ENCODE data around the gene CARMIL3. TPM values are rescaled to one million over a fixed set of nuclear protein-coding genes. Genes with fewer than 3 reads are reported as not detected.

Gene CARMIL3
- total RNA-seq, 1 donor from 2014 or later, result 0.77 TPM

DNA sequence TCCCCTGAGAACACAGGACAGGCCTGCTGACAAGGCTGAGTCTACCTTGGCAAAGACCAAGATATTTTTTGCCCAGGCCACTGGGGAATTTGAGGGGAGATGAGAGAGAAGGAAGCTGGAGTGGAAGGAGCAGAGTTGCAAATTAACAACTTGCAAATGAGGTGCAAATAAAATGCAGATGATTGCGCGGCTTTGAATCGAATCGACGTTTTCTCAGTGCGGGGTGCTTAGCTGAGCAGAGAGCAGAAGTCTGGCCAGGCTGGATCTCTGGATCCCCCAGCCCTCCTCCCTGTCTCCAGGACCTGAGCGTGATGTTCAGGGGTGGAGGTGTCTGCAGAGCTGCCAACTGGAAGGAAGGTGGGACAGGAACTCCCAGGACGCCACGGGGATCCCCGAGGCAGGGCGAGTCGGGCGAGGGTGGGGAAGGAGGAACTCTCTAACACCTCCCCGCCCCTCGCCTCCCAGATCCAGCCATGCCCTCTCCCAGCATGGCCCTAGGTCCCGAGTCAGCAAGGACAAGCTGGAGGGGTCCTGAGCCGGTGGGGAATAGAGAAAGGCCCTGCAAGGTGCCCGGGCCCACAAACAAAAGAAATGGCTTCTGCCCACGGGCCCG lies 527 bp upstream of the CARMIL3 start:
- Mint-ChIP-seq H3K9me3 (no peaks in the 10 kb centered on the region), H3K4me3 (peak overlapping the region; percentile 84), H3K27ac (peak overlapping the region; percentile 48), H3K27me3 (ENCODE audit: insufficient read depth, low read depth) (peaks cover 8% of the 10 kb centered on the region), H3K36me3 (no peaks in the 10 kb centered on the region), H3K4me1 (peaks cover 13% of the 10 kb centered on the region)
- Histone ChIP-seq H2AFZ (replicated peaks) (peak overlapping the region; percentile 99), H3K9me3 (ENCODE audit: low read depth) (no peaks in the 10 kb centered on the region), H4K20me1 (ENCODE audit: low read depth) (no peaks in the 10 kb centered on the region), H3K4me3 (peak overlapping the region; percentile 77), H3F3A (ENCODE audit: low read depth) (peaks cover 5% of the 10 kb centered on the region), H3K4me1 (peaks cover 6% of the 10 kb centered on the region), H3K4me2 (peak overlapping the region; percentile 99), H3K27me3 (peaks cover 3% of the 10 kb centered on the region), H3K27ac (no peak overlapping the region), H3K36me3 (no peaks in the 10 kb centered on the region), H3K9ac (no peak overlapping the region), H3K79me2 (ENCODE audit: low read depth) (no peaks in the 10 kb centered on the region)
- TF ChIP-seq, protein P1, sequence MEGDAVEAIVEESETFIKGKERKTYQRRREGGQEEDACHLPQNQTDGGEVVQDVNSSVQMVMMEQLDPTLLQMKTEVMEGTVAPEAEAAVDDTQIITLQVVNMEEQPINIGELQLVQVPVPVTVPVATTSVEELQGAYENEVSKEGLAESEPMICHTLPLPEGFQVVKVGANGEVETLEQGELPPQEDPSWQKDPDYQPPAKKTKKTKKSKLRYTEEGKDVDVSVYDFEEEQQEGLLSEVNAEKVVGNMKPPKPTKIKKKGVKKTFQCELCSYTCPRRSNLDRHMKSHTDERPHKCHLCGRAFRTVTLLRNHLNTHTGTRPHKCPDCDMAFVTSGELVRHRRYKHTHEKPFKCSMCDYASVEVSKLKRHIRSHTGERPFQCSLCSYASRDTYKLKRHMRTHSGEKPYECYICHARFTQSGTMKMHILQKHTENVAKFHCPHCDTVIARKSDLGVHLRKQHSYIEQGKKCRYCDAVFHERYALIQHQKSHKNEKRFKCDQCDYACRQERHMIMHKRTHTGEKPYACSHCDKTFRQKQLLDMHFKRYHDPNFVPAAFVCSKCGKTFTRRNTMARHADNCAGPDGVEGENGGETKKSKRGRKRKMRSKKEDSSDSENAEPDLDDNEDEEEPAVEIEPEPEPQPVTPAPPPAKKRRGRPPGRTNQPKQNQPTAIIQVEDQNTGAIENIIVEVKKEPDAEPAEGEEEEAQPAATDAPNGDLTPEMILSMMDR (IDR thresholded peaks at IDR 0.05), result no peak
- TF ChIP-seq EZH2 (IDR thresholded peaks at IDR 0.05), result no peak
- no peak for TF ChIP-seq EZH2phosphoT487 (IDR thresholded peaks at IDR 0.05)
- no peak for DNase-seq (ENCODE audit: low spot score)

- TF ChIP-seq EZH2phosphoT487 (IDR thresholded peaks at IDR 0.05) (no peak), EZH2 (IDR thresholded peaks at IDR 0.05) (no peak)
- TF ChIP-seq, protein P1 (IDR thresholded peaks at IDR 0.05), result no peak
- H3K9me3 ChIP-seq (ENCODE audit: low read depth), result no peaks in the 10 kb centered on the region
- DNase-seq (ENCODE audit: low spot score), result no peak
- peaks cover 3% of the 10 kb centered on the region for H3K27me3 ChIP-seq
- peak overlapping the region; percentile 99 for H2AFZ ChIP-seq (replicated peaks)
- no peaks in the 10 kb centered on the region for H3K79me2 ChIP-seq (ENCODE audit: low read depth)
- H3K4me1 ChIP-seq, result peaks cover 6% of the 10 kb centered on the region
- H3K27ac Mint-ChIP-seq, result no peak overlapping the region
- H3K4me1 Mint-ChIP-seq, result peaks cover 13% of the 10 kb centered on the region
- H3K9ac ChIP-seq, result no peak overlapping the region
- H3K4me3 ChIP-seq, result peak overlapping the region; percentile 77
- peak overlapping the region; percentile 99 for H3K4me2 ChIP-seq
- H3K27me3 Mint-ChIP-seq (ENCODE audit: insufficient read depth, low read depth), result peaks cover 7% of the 10 kb centered on the region
- no peaks in the 10 kb centered on the region for H3K36me3 ChIP-seq
- no peak overlapping the region for H3K27ac ChIP-seq
- no peaks in the 10 kb centered on the region for H3K9me3 Mint-ChIP-seq
- H3K36me3 Mint-ChIP-seq, result no peaks in the 10 kb centered on the region
- peak overlapping the region; percentile 81 for H3K4me3 Mint-ChIP-seq
- no peaks in the 10 kb centered on the region for H4K20me1 ChIP-seq (ENCODE audit: low read depth)
- peaks cover 5% of the 10 kb centered on the region for H3F3A ChIP-seq (ENCODE audit: low read depth)
These were observed 1.1 kb downstream of the CARMIL3 start for GRCh38 chr14:24052656-24053547.

DNA sequence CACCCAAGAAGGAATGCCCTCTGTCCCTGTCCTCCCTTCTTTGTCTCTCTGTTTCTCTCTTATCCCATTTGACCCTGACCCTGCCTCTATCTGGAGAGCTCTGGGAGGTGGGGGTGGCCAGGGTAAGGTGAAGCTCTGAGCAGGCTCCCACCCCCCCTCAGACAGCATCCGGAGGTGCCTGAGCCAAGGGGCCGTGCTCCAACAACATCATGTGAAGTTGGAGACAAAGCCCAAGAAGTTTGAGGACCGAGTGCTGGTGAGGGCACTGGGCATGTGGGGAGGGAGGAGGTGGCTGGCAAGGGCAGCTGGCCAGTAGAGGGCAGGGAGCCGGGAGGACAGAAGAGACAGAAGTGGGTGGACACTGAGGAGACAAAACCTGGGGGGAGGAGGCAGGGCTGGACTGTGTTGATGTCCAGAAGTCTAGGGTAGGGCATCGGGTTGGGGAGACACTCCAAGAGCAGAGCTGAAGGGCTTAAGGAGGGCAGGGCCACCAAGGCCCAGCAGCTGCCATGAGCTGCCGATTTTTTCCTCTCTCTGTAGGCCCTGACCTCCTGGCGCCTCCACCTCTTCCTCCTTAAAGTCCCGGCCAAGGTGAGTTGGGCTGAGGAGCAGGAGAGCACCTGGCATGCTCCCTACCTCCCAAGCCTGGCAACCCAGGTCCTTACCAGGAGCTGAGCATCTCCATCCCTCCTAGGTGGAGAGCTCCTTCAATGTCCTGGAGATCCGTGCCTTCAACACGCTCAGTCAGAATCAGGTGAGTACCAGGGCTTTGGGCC lies 1.9 kb downstream of the CARMIL3 start:
- peaks cover 7% of the 10 kb centered on the region for H3K27me3 Mint-ChIP-seq (ENCODE audit: insufficient read depth, low read depth)
- H4K20me1 ChIP-seq (ENCODE audit: low read depth), result no peaks in the 10 kb centered on the region
- no peak overlapping the region for H3K4me2 ChIP-seq
- H3F3A ChIP-seq (ENCODE audit: low read depth), result peaks cover 5% of the 10 kb centered on the region
- H3K9me3 ChIP-seq (ENCODE audit: low read depth), result no peaks in the 10 kb centered on the region
- H3K4me3 ChIP-seq, result no peak overlapping the region
- peak overlapping the region; percentile 81 for H3K4me3 Mint-ChIP-seq
- H3K4me1 Mint-ChIP-seq, result peaks cover 16% of the 10 kb centered on the region
- H3K79me2 ChIP-seq (ENCODE audit: low read depth), result no peaks in the 10 kb centered on the region
- no peak overlapping the region for H2AFZ ChIP-seq (replicated peaks)
- DNase-seq (ENCODE audit: low spot score), result no peak
- no peak overlapping the region for H3K9ac ChIP-seq
- H3K27me3 ChIP-seq, result peaks cover 3% of the 10 kb centered on the region
- peaks cover 9% of the 10 kb centered on the region for H3K4me1 ChIP-seq
- no peaks in the 10 kb centered on the region for H3K36me3 ChIP-seq
- no peak overlapping the region for H3K27ac ChIP-seq
- TF ChIP-seq EZH2 (IDR thresholded peaks at IDR 0.05), result no peak
- no peak for TF ChIP-seq EZH2phosphoT487 (IDR thresholded peaks at IDR 0.05)
- TF ChIP-seq, protein P1 (IDR thresholded peaks at IDR 0.05), result no peak
- no peak overlapping the region for H3K27ac Mint-ChIP-seq
- no peaks in the 10 kb centered on the region for H3K9me3 Mint-ChIP-seq
- no peaks in the 10 kb centered on the region for H3K36me3 Mint-ChIP-seq

Data from neural progenitor cell (in vitro differentiated cells).